ENCODE data around the gene SPATA2.

SPATA2 gene

GRCh38 chr20:49935746-49936152 lies 20.4 kb upstream of the SPATA2 start:
- no peak for DNase-seq

GRCh38 chr20:49929142-49929494 lies 13.8 kb upstream of the SPATA2 start:
- DNase-seq, result no peak

- DNase-seq, result peak; percentile 73
Observed at GRCh38 chr20:49928411-49929141, 13.2 kb upstream of the SPATA2 start.

- no peak for DNase-seq
Observed at GRCh38 chr20:49925901-49926454, 10.6 kb upstream of the SPATA2 start.

GRCh38 chr20:49924247-49924646 lies 8.9 kb upstream of the SPATA2 start:
- DNase-seq, result no peak

GRCh38 chr20:49919461-49919860 lies 4.1 kb upstream of the SPATA2 start:
- DNase-seq, result no peak

GRCh38 chr20:49919009-49919408 lies 3.7 kb upstream of the SPATA2 start:
- no peak for DNase-seq

GRCh38 chr20:49918446-49918845 lies 3.1 kb upstream of the SPATA2 start:
- DNase-seq, result no peak

GRCh38 chr20:49916146-49917002 lies 1.0 kb upstream of the SPATA2 start:
- DNase-seq, result no peak

GRCh38 chr20:49915118-49915379 lies 280 bp downstream of the SPATA2 start:
- no peak for DNase-seq

GRCh38 chr20:49914310-49915117 lies 815 bp downstream of the SPATA2 start:
- no peak for DNase-seq

- DNase-seq, result no peak
Observed at GRCh38 chr20:49913399-49914047, 1.8 kb downstream of the SPATA2 start.

- DNase-seq, result no peak
Observed at GRCh38 chr20:49910340-49910706, 5.0 kb downstream of the SPATA2 start.

- DNase-seq, result no peak
Observed at GRCh38 chr20:49909499-49910339, 5.6 kb downstream of the SPATA2 start.

GRCh38 chr20:49908258-49908565 lies 7.1 kb downstream of the SPATA2 start:
- DNase-seq, result no peak

GRCh38 chr20:49907405-49908257 lies 7.7 kb downstream of the SPATA2 start:
- DNase-seq, result no peak

GRCh38 chr20:49906615-49907154 lies 8.6 kb downstream of the SPATA2 start:
- DNase-seq, result no peak

GRCh38 chr20:49906101-49906604 lies 9.2 kb downstream of the SPATA2 start:
- no peak for DNase-seq

GRCh38 chr20:49905415-49906091 lies 9.8 kb downstream of the SPATA2 start:
- DNase-seq, result no peak

Measured in T-helper 9 cell (primary cell).